SK-N-SH (cell line): ENCODE results near the gene CAV1. TPM values are rescaled to one million over a fixed set of nuclear protein-coding genes. Genes with fewer than 3 reads are reported as not detected.

ENCODE experiments used
- CTCF ChIA-PET: fragments of 300-600, 350-600 bp; formaldehyde crosslinking; extraction: SDS; loops from one replicate; lab custom pipeline; 2021; lab: Yijun Ruan, JAX
- POLR2A ChIA-PET: fragments of 350-600 bp; sonication (Branson Sonifier 250); formaldehyde crosslinking; extraction: SDS; loops from one replicate; lab custom pipeline; 2020; ENCODE audit warnings: antibody characterized with exemption, inconsistent platforms; lab: Yijun Ruan, JAX
- DNase-seq: peaks from one replicate; pipeline ENCODE4 v3.0.0; 2012
- H2AFZ ChIP-seq: fragments of 200-600 bp; sonication (generic); 2 replicates; pipeline ENCODE4 v1.8.1; 2016; ENCODE audit warnings: antibody characterized with exemption, mild to moderate bottlenecking, low read depth
- H3F3A ChIP-seq: fragments of 200-600 bp; sonication (generic); replicated peaks from 2 replicates; pipeline ENCODE3; 2016; ENCODE audit warnings: antibody characterized with exemption, mild to moderate bottlenecking; ENCODE audit not compliant: insufficient read depth
- H3K27ac ChIP-seq, 2 experiments: fragments of 200-500 bp in 1 of 2; fragments of 200-600 bp in 1 of 2; sonication (Bioruptor generic) in 1 of 2; sonication (generic), shearing (Covaris generic) in 1 of 2; 2 replicates each; pipeline versions ENCODE4 v1.5.1 to v1.6.1; 2014 to 2016; ENCODE audit warnings: low read depth in 2 of 2, inconsistent platforms in 1 of 2, low read length in 1 of 2, mild to moderate bottlenecking in 1 of 2, mixed read lengths in 1 of 2
- H3K27me3 ChIP-seq: fragments of 200-600 bp; sonication (generic), shearing (Covaris generic); 2 replicates; pipeline ENCODE4 v1.6.1; 2016; ENCODE audit warnings: mixed run types; ENCODE audit not compliant: insufficient read depth
- H3K36me3 ChIP-seq, 2 experiments: fragments of 200-500 bp in 1 of 2; fragments of 200-600 bp in 1 of 2; sonication (Bioruptor generic) in 1 of 2; sonication (generic) in 1 of 2; replicated peaks in 1 of 2; 2 replicates each; pipeline versions ENCODE3 to v1.5.1; 2014 to 2016; ENCODE audit warnings: low read length in 1 of 2, mild to moderate bottlenecking in 1 of 2; ENCODE audit not compliant: insufficient read depth in 2 of 2, control insufficient read depth in 1 of 2
- H3K4me1 ChIP-seq, 2 experiments: fragments of 200-500 bp in 1 of 2; fragments of 200-600 bp in 1 of 2; sonication (Bioruptor generic) in 1 of 2; sonication (generic), shearing (Covaris generic) in 1 of 2; 2 replicates each; pipeline versions ENCODE4 v1.5.1 to v1.6.1; 2014 to 2016; ENCODE audit warnings: low read depth in 1 of 2, low read length in 1 of 2, mixed run types in 1 of 2; ENCODE audit not compliant: insufficient read depth in 2 of 2, control insufficient read depth in 1 of 2
- H3K4me2 ChIP-seq: fragments of 200-600 bp; sonication (generic), shearing (Covaris generic); 2 replicates; pipeline ENCODE4 v1.6.1; 2017; ENCODE audit warnings: mixed run types
- H3K4me3 ChIP-seq, 2 experiments: fragments of 200-500 bp in 1 of 2; fragments of 200-600 bp in 1 of 2; sonication (Bioruptor generic) in 1 of 2; sonication (generic), shearing (Covaris generic) in 1 of 2; 2 replicates each; pipeline versions ENCODE4 v1.5.1 to v1.8.1; 2014 to 2016; ENCODE audit warnings: low read depth in 2 of 2, inconsistent platforms in 1 of 2, low read length in 1 of 2, mild to moderate bottlenecking in 1 of 2, mixed read lengths in 1 of 2, moderate library complexity in 1 of 2
- H3K79me2 ChIP-seq: fragments of 200-600 bp; sonication (generic); 2 replicates; pipeline ENCODE4 v1.8.1; 2017; ENCODE audit warnings: mild to moderate bottlenecking; ENCODE audit not compliant: insufficient read depth
- H3K9ac ChIP-seq: fragments of 200-600 bp; sonication (generic); 2 replicates; pipeline ENCODE4 v1.6.1; 2017; ENCODE audit warnings: mixed run types
- H3K9me2 ChIP-seq: fragments of 200-600 bp; sonication (generic); 2 replicates; pipeline ENCODE4 v1.6.1; 2017; ENCODE audit warnings: mixed run types
- H3K9me3 ChIP-seq: fragments of 200-600 bp; sonication (generic); 2 replicates; pipeline ENCODE4 v1.6.1; 2017; ENCODE audit warnings: mixed run types, mild to moderate bottlenecking, moderate library complexity
- H4K20me1 ChIP-seq: fragments of 200-600 bp; sonication (generic); 2 replicates; pipeline ENCODE4 v1.6.1; 2017; ENCODE audit warnings: mild to moderate bottlenecking, mixed run types; ENCODE audit not compliant: insufficient read depth
- EZH2phosphoT487 ChIP-seq: fragments of 200-600 bp; sonication (generic); IDR thresholded peaks from 2 replicates; pipeline ENCODE4 v1.6.1; 2017; ENCODE audit warnings: low read depth, mixed run types, mild to moderate bottlenecking, antibody characterized with exemption, moderate library complexity, borderline replicate concordance
- FOXJ3 ChIP-seq: sonication (generic); formaldehyde crosslinking; IDR thresholded peaks from 2 replicates; pipeline ENCODE4 v1.5.1; 2020; ENCODE audit warnings: mild to moderate bottlenecking, missing genetic modification reagents
- FOXM1 ChIP-seq: IDR thresholded peaks from 2 replicates; pipeline ENCODE4 v1.4.0; 2012; ENCODE audit warnings: low read depth, mild to moderate bottlenecking
- GABPA ChIP-seq: IDR thresholded peaks from 2 replicates; pipeline ENCODE4 v1.4.0; 2012; ENCODE audit warnings: low read depth, mild to moderate bottlenecking
- GATA2 ChIP-seq: sonication (generic); formaldehyde crosslinking; IDR thresholded peaks from 2 replicates; pipeline ENCODE4 v1.5.0; 2020; ENCODE audit warnings: mild to moderate bottlenecking, missing genetic modification reagents
- JUND ChIP-seq: IDR thresholded peaks from 2 replicates; pipeline ENCODE4 v1.4.0; 2012
- MXI1 ChIP-seq: IDR thresholded peaks from 2 replicates; pipeline ENCODE4 v1.6.1; 2012; ENCODE audit warnings: mild to moderate bottlenecking, low read depth, low read length, improper control_type of control experiment
- NFIC ChIP-seq: IDR thresholded peaks from 2 replicates; pipeline ENCODE4 v1.4.0; 2012; ENCODE audit warnings: borderline replicate concordance
- NRF1 ChIP-seq: IDR thresholded peaks from 2 replicates; pipeline ENCODE4 v1.6.1; 2012; ENCODE audit warnings: low read depth, mild to moderate bottlenecking, low read length
- POLR2AphosphoS5 ChIP-seq: IDR thresholded peaks from 2 replicates; pipeline ENCODE4 v1.6.1; 2012; ENCODE audit warnings: low read depth, low read length
- RAD21 ChIP-seq: IDR thresholded peaks from 2 replicates; pipeline ENCODE4 v1.6.1; 2012; ENCODE audit warnings: mild to moderate bottlenecking, low read length
- RXRA ChIP-seq: IDR thresholded peaks from 2 replicates; pipeline ENCODE4 v1.4.0; 2012; ENCODE audit warnings: low read depth, mild to moderate bottlenecking, borderline replicate concordance
- SIN3A ChIP-seq: IDR thresholded peaks from 2 replicates; pipeline ENCODE4 v1.6.1; 2012; ENCODE audit warnings: low read depth, mild to moderate bottlenecking, low read length, moderate library complexity, borderline replicate concordance
- SMC3 ChIP-seq: IDR thresholded peaks from 2 replicates; pipeline ENCODE4 v1.6.1; 2012; ENCODE audit warnings: low read depth, low read length, improper control_type of control experiment
- TAF1 ChIP-seq: IDR thresholded peaks from 2 replicates; pipeline ENCODE4 v1.6.1; 2012; ENCODE audit warnings: low read depth, mild to moderate bottlenecking, low read length, moderate library complexity, borderline replicate concordance
- TCF12 ChIP-seq: IDR thresholded peaks from 2 replicates; pipeline ENCODE4 v1.4.0; 2012
- TEAD4 ChIP-seq: IDR thresholded peaks from 2 replicates; pipeline ENCODE4 v1.4.0; 2012; ENCODE audit warnings: mild to moderate bottlenecking, borderline replicate concordance; ENCODE audit not compliant: insufficient read depth
- WGBS: methylation state at CpG from one replicate; pipeline ENCODE4 v1.1.6; 2017; ENCODE audit warnings: low lambda C conversion rate; 5-methylcytosine and 5-hydroxymethylcytosine counted together
- polyA plus RNA-seq, 3 experiments: library from polyadenylated mRNA; depleted of rRNA; stranded (reverse); fragments of >200 nt; gene quantifications; 2 replicates each; pipeline ENCODE4 v1.2.3, GENCODE V29; 2012
- TF ChIP-seq, protein P1 (sequence below): IDR thresholded peaks from 2 replicates; pipeline ENCODE4 v1.4.0; 2012; ENCODE audit warnings: low read depth
- TF ChIP-seq, protein P2 (sequence below): fragments of 150-350 bp; IDR thresholded peaks from 2 replicates; pipeline ENCODE4 v1.6.1; 2017; ENCODE audit warnings: antibody characterized with exemption, low read length, low read depth, borderline replicate concordance
- TF ChIP-seq, protein P3 (sequence below): IDR thresholded peaks from 2 replicates; pipeline ENCODE4; 2012

Gene CAV1
- polyA plus RNA-seq, 1 of the 3 experiments (the other 2 are of a cell fraction) = 968 TPM

DNA sequence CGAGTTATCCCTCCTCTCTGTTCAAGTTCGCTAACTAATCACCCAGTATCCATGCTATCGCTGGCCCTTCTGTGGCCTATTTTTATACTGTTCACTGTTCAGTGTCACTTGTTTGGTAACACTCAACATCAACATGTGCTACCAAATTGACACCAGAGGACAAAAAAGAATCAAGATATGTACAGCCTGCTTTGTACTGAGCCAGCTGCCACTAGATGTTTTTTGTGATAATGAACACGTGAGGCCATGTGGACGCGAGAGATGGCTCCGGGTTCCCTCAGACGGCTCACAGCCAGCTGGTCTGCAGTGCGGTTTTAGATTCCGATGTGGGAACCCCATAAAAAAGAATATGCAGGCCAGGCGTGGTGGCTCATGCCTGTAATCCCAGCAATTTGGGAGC, 21.2 kb downstream of the CAV1 start:
- H3K4me2 ChIP-seq = no peak overlapping the region
- H3K36me3 ChIP-seq = peaks cover 60 to 66% of the 10 kb centered on the region in 2 experiments
- peaks cover 0 to 86% of the 10 kb centered on the region in 2 experiments; a peak in 3 of 4 replicates for H3K4me1 ChIP-seq
- no peaks in the 10 kb centered on the region for H3K27me3 ChIP-seq
- H4K20me1 ChIP-seq = peaks cover 33% of the 10 kb centered on the region
- 53% methylated on average over 11 of the region's 11 CpGs for WGBS
- no peak overlapping the region for H3K4me3 ChIP-seq
- H3K9ac ChIP-seq = no peak overlapping the region
- no peak for DNase-seq
- POLR2A ChIA-PET = no interaction called here
- H3K79me2 ChIP-seq = peaks cover 98% of the 10 kb centered on the region
- no peak for TF ChIP-seq EZH2phosphoT487
- no peak for TF ChIP-seq TAF1
- no peak for TF ChIP-seq NRF1
- no peak for TF ChIP-seq NFIC
- TF ChIP-seq GATA2 (CRISPR knock-in tag) = no peak; the same call in 1 of the 2 replicates
- CTCF ChIA-PET = interaction anchor here (0.9 to 1.1 kb wide), 2 partner anchors 20 to 379 kb away, joined by 3 to 4 read pairs; no protein-coding TSS in a partner anchor
- H3K9me2 ChIP-seq = no peaks in the 10 kb centered on the region
- peaks cover 59% of the 10 kb centered on the region for H3F3A ChIP-seq
- peak overlapping the region in 1 of 2 experiments; percentile 79; a peak in 2 of 4 replicates for H3K27ac ChIP-seq
- no peaks in the 10 kb centered on the region for H3K9me3 ChIP-seq
- no peak overlapping the region for H2AFZ ChIP-seq

- 41% methylated on average over 1 of the region's 1 CpG for WGBS
- peak overlapping the region in 1 of 2 experiments; percentile 79; a peak in 2 of 4 replicates for H3K27ac ChIP-seq
- peaks cover 60% of the 10 kb centered on the region for H3F3A ChIP-seq
- DNase-seq = no peak
- H4K20me1 ChIP-seq = peaks cover 27% of the 10 kb centered on the region
- peak overlapping the region; percentile 20; the same call in 1 of the 2 replicates for H3K4me2 ChIP-seq
- no peak overlapping the region for H2AFZ ChIP-seq
- TF ChIP-seq NRF1 (no peak), TCF12 (no peak), TAF1 (no peak), FOXM1 (no peak), GATA2 (CRISPR knock-in tag) (no peak), TEAD4 (no peak), POLR2AphosphoS5 (no peak)
- TF ChIP-seq, protein P1, sequence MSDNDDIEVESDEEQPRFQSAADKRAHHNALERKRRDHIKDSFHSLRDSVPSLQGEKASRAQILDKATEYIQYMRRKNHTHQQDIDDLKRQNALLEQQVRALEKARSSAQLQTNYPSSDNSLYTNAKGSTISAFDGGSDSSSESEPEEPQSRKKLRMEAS = no peak
- H3K4me1 ChIP-seq = peaks cover 0 to 86% of the 10 kb centered on the region in 2 experiments
- peaks cover 98% of the 10 kb centered on the region for H3K79me2 ChIP-seq
- H3K4me3 ChIP-seq = no peak overlapping the region
- no peaks in the 10 kb centered on the region for H3K9me2 ChIP-seq
- no peaks in the 10 kb centered on the region for H3K27me3 ChIP-seq
- ChIA-PET POLR2A (no interaction called here), CTCF (interaction anchor here (1.1 to 1.3 kb wide), 2 partner anchors 20 to 45 kb away, joined by 3 to 4 read pairs; no protein-coding TSS in a partner anchor)
- no peaks in the 10 kb centered on the region for H3K9me3 ChIP-seq
- H3K9ac ChIP-seq = 0 out of 2 replicates have a peak overlapping the region, but pooled peaks have one; percentile 7
- H3K36me3 ChIP-seq = peaks cover 65 to 72% of the 10 kb centered on the region in 2 experiments
These were observed 22.1 kb downstream of the CAV1 start for GRCh38 chr7:116546916-116547315.

- no peaks in the 10 kb centered on the region for H3K9me2 ChIP-seq
- peaks cover 22% of the 10 kb centered on the region; the same call in 1 of the 2 replicates for H4K20me1 ChIP-seq
- POLR2A ChIA-PET = no interaction called here
- peaks cover 0 to 86% of the 10 kb centered on the region in 2 experiments for H3K4me1 ChIP-seq
- H3K9me3 ChIP-seq = no peaks in the 10 kb centered on the region
- H3F3A ChIP-seq = peaks cover 61% of the 10 kb centered on the region
- H3K36me3 ChIP-seq = peaks cover 66 to 75% of the 10 kb centered on the region in 2 experiments
- H3K9ac ChIP-seq = 0 out of 2 replicates have a peak overlapping the region, but pooled peaks have one; percentile 7
- peak overlapping the region in 1 of 2 experiments; percentile 79; a peak in 2 of 4 replicates for H3K27ac ChIP-seq
- peaks cover 98% of the 10 kb centered on the region for H3K79me2 ChIP-seq
- CTCF ChIA-PET = interaction anchor here (1.1 to 1.3 kb wide), 2 partner anchors 21 to 45 kb away, joined by 3 to 4 read pairs; no protein-coding TSS in a partner anchor
- no peak overlapping the region for H2AFZ ChIP-seq
- H3K4me2 ChIP-seq = peak overlapping the region; percentile 20; the same call in 1 of the 2 replicates
- no peaks in the 10 kb centered on the region for H3K27me3 ChIP-seq
- no peak for DNase-seq
- H3K4me3 ChIP-seq = no peak overlapping the region
- 17% methylated on average over 2 of the region's 2 CpGs for WGBS
- TF ChIP-seq JUND (peak; percentile 50; the same call in 1 of the 2 replicates), SIN3A (peak; percentile 48; the same call in 1 of the 2 replicates), SMC3 (no peak), GABPA (no peak), FOXM1 (no peak), NFIC (peak; percentile 6; the same call in 1 of the 2 replicates), RXRA (no peak), RAD21 (no peak), TEAD4 (no peak), MXI1 (no peak), FOXJ3 (CRISPR knock-in tag) (no peak)
- TF ChIP-seq, protein P2, sequence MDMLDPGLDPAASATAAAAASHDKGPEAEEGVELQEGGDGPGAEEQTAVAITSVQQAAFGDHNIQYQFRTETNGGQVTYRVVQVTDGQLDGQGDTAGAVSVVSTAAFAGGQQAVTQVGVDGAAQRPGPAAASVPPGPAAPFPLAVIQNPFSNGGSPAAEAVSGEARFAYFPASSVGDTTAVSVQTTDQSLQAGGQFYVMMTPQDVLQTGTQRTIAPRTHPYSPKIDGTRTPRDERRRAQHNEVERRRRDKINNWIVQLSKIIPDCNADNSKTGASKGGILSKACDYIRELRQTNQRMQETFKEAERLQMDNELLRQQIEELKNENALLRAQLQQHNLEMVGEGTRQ = no peak
- TF ChIP-seq, protein P3, sequence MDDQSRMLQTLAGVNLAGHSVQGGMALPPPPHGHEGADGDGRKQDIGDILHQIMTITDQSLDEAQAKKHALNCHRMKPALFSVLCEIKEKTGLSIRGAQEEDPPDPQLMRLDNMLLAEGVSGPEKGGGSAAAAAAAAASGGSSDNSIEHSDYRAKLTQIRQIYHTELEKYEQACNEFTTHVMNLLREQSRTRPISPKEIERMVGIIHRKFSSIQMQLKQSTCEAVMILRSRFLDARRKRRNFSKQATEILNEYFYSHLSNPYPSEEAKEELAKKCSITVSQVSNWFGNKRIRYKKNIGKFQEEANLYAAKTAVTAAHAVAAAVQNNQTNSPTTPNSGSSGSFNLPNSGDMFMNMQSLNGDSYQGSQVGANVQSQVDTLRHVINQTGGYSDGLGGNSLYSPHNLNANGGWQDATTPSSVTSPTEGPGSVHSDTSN = peak; percentile 68
These were observed 22.5 kb downstream of the CAV1 start for GRCh38 chr7:116547347-116547746.
